ENCODE measurements around the gene PDS5A. TPM values are rescaled to one million over a fixed set of nuclear protein-coding genes. Genes with fewer than 3 reads are reported as not detected.

The PDS5A gene
- total and polyA plus RNA-seq, 2 of the 13 experiments (the other 11 are each of a cell fraction or from before 2014, with no cell fraction given): 31.8 to 57.0 TPM

- Histone ChIP-seq H3K36me3 (replicated peaks in 1 of 2; ENCODE audit: control insufficient read depth in 1 of 2, insufficient read depth in 2 of 2, low read length in 2 of 2) (0 out of 5 replicates have a peak, but pooled peaks cover 0 to 2% of the 10 kb centered on the region in 2 experiments), H3K4me2 (ENCODE audit: low read depth, low read length) (no peak overlapping the region), H3K4me1 (ENCODE audit: insufficient read depth, low read length) (peaks cover 16% of the 10 kb centered on the region), H3K9me3 (ENCODE audit: low read length) (no peaks in the 10 kb centered on the region), H2AFZ (ENCODE audit: low read length) (no peak overlapping the region), H3K4me3 (replicated peaks in 1 of 3; ENCODE audit: insufficient read depth in 1 of 3, low read depth in 2 of 3, low read length in 3 of 3) (no peak overlapping the region), H3K79me2 (ENCODE audit: insufficient read depth, low read length) (peaks cover 85% of the 10 kb centered on the region), H3K27me3 (ENCODE audit: control insufficient read depth in 1 of 2, insufficient read depth in 2 of 2, low read length in 2 of 2) (no peaks in the 10 kb centered on the region; a peak in 1 of 5 replicates), H3K27ac (ENCODE audit: extremely low read length, insufficient read depth, low read length) (no peak overlapping the region), H4K20me1 (ENCODE audit: insufficient read depth, low read length) (peaks cover 37% of the 10 kb centered on the region), H3K9ac (ENCODE audit: insufficient read depth, low read depth, low read length) (no peak overlapping the region)
- intact Hi-C loops (cut with micrococcal nuclease; ENCODE audit: unreplicated experiment) (no loop called here), in situ Hi-C loops (cut with HindIII; ENCODE audit: extremely low pct_ligation_motif_present, low pct_unique_long_range_greater_than_20kb) (no loop called here)
- ATAC-seq: no peak; the same call in 2 of the 3 replicates
- no TSS peak for BruUV-seq (replicated peaks)
- ChIA-PET CTCF (ENCODE audit: low intra/inter-chr PET ratio, low total read pairs) (no interaction called here), POLR2A (no interaction called here)
- DNase-seq (ENCODE audit: low spot score): peak; percentile 30
- peak; percentile 46 for FAIRE-seq
- 94% methylated on average over 2 of the region's 2 CpGs for WGBS (ENCODE audit: low lambda C conversion rate)
- no peak for TF ChIP-seq CAMTA2 (CRISPR knock-in tag; IDR thresholded peaks at IDR 0.05; ENCODE audit: borderline replicate concordance)
- no peak for TF ChIP-seq ZSCAN21 (CRISPR knock-in tag; IDR thresholded peaks at IDR 0.05; ENCODE audit: borderline replicate concordance)
- no peak for TF ChIP-seq POGK (CRISPR knock-in tag; conservative IDR thresholded peaks at IDR 0.05)
- TF ChIP-seq RARA (CRISPR knock-in tag; IDR thresholded peaks at IDR 0.05): peak; percentile 82
- no peak for TF ChIP-seq ETV5 (CRISPR knock-in tag; IDR thresholded peaks at IDR 0.05; ENCODE audit: borderline replicate concordance)
- TF ChIP-seq MBNL3 (CRISPR knock-in tag; conservative IDR thresholded peaks at IDR 0.05): no peak
- no peak for TF ChIP-seq HOXD1 (CRISPR knock-in tag; IDR thresholded peaks at IDR 0.05)
- TF ChIP-seq MYC (CRISPR knock-in tag; IDR thresholded peaks at IDR 0.05; ENCODE audit: borderline replicate concordance): no peak
- no peak for TF ChIP-seq DNMT1 (CRISPR knock-in tag; IDR thresholded peaks at IDR 0.05)
- TF ChIP-seq NR2F6 (IDR thresholded peaks at IDR 0.05): peak; percentile 52
- TF ChIP-seq NR2F6 (CRISPR knock-in tag; IDR thresholded peaks at IDR 0.05): peak; percentile 64; the same call in 1 of the 2 replicates
- peak; percentile 25; the same call in 1 of the 2 replicates for TF ChIP-seq RXRB (CRISPR knock-in tag; IDR thresholded peaks at IDR 0.05; ENCODE audit: borderline replicate concordance)
- TF ChIP-seq UBTF (CRISPR knock-in tag; IDR thresholded peaks at IDR 0.05): no peak
- TF ChIP-seq ZNF3 (CRISPR knock-in tag; IDR thresholded peaks at IDR 0.05): peak; percentile 80
- TF ChIP-seq ZNF607 (CRISPR knock-in tag; IDR thresholded peaks at IDR 0.05; ENCODE audit: borderline replicate concordance): no peak
- TF ChIP-seq ZNF646 (CRISPR knock-in tag; IDR thresholded peaks at IDR 0.05): no peak
These were observed 36.0 kb downstream of the PDS5A start for GRCh38 chr4:39941682-39942217.

Measured in HepG2 (cell line).